A549 (cell line): ENCODE measurements around the gene RPGRIP1. TPM values are rescaled to one million over a fixed set of nuclear protein-coding genes. Genes with fewer than 3 reads are reported as not detected.

Source experiments
- ATAC-seq, 2 experiments: fragments of 200-7000 bp in 1 of 2; fragments of >200 bp in 1 of 2; cut with Nextera tagmentation in 1 of 2; cut with Tn5 transposase in 1 of 2; 3 replicates each; pipeline versions ENCODE4 v1.8.0 to v1.9.1; 2018 to 2020; ENCODE audit warnings: mild to moderate bottlenecking in 1 of 2, moderate library complexity in 1 of 2
- CTCF ChIA-PET: fragments of 300-600 bp; sonication (Branson Sonifier 250); formaldehyde crosslinking; extraction: SDS; loops from one replicate; lab custom pipeline; 2021; ENCODE audit warnings: antibody characterized with exemption, inconsistent platforms; lab: Yijun Ruan, JAX
- POLR2A ChIA-PET: fragments of 350-600 bp; formaldehyde crosslinking; extraction: SDS; loops from one replicate; lab custom pipeline; 2021; ENCODE audit warnings: antibody characterized with exemption, inconsistent platforms; lab: Yijun Ruan, JAX
- DNase-seq, 2 experiments: peaks; one replicate each; pipeline versions ENCODE4 v3.0.0 to v3.0.0-alpha.2; 2011 to 2016; ENCODE audit warnings: low read depth in 1 of 2, low spot score in 1 of 2
- FAIRE-seq: peaks from 2 replicates; lab custom pipeline; 2011; peaks lifted over from hg19 to GRCh38; lab: Jason Lieb, UNC
- H3K27ac ChIP-seq, 2 experiments: fragments of >200 bp; sonication (Bioruptor Twin); formaldehyde crosslinking; 3 replicates each; pipeline ENCODE4 v1.5.1; 2016 to 2017
- H3K4me1 ChIP-seq: fragments of >200 bp; sonication (Bioruptor Twin); formaldehyde crosslinking; 3 replicates; pipeline ENCODE4 v1.6.1; 2016
- H3K4me2 ChIP-seq: fragments of >200 bp; sonication (Bioruptor Twin); formaldehyde crosslinking; 3 replicates; pipeline ENCODE4 v1.6.1; 2016
- H3K4me3 ChIP-seq: fragments of >200 bp; sonication (Bioruptor Twin); formaldehyde crosslinking; 3 replicates; pipeline ENCODE4 v1.5.1; 2016
- H3K9me3 ChIP-seq: fragments of >200 bp; sonication (Bioruptor Twin); formaldehyde crosslinking; 3 replicates; pipeline ENCODE4 v1.6.1; 2016
- BHLHE40 ChIP-seq: IDR thresholded peaks from 2 replicates; pipeline ENCODE4 v1.6.1; 2012; ENCODE audit warnings: low read depth, low read length, inconsistent platforms
- CEBPB ChIP-seq, 2 experiments: fragments of >200 bp in 1 of 2; sonication (Bioruptor Twin) in 1 of 2; formaldehyde crosslinking in 1 of 2; IDR thresholded peaks; 2 replicates each; pipeline ENCODE4 v1.6.1; 2012 to 2016
- CHD2 ChIP-seq: fragments of 150-350 bp; IDR thresholded peaks from 2 replicates; pipeline ENCODE4 v1.6.1; 2014; ENCODE audit warnings: low read length; ENCODE audit not compliant: partially characterized antibody
- ELK1 ChIP-seq: fragments of 150-350 bp; IDR thresholded peaks from 2 replicates; pipeline ENCODE4 v1.6.1; 2014; ENCODE audit warnings: low read depth, mild to moderate bottlenecking, low read length
- HES2 ChIP-seq: fragments of >200 bp; sonication (Bioruptor Twin); formaldehyde crosslinking; IDR thresholded peaks from 2 replicates; pipeline ENCODE4 v1.6.1; 2016
- HEYL ChIP-seq: fragments of 250-450 bp; sonication (Bioruptor Pico); IDR thresholded peaks from 2 replicates; pipeline ENCODE4 v1.8.0; 2021; ENCODE audit warnings: mild to moderate bottlenecking, moderate library complexity
- HOXB5 ChIP-seq: fragments of 250-450 bp; sonication (Bioruptor Pico); IDR thresholded peaks from 2 replicates; pipeline ENCODE4 v1.5.0; 2020; ENCODE audit warnings: mild to moderate bottlenecking, moderate library complexity
- JUNB ChIP-seq: fragments of >200 bp; sonication (Bioruptor Twin); formaldehyde crosslinking; IDR thresholded peaks from 2 replicates; pipeline ENCODE4 v1.6.1; 2016
- MAFK ChIP-seq: fragments of 450-650 bp; IDR thresholded peaks from 2 replicates; pipeline ENCODE4 v1.6.1; 2014; ENCODE audit not compliant: partially characterized antibody
- MYC ChIP-seq: IDR thresholded peaks from 2 replicates; pipeline ENCODE4 v1.6.1; 2012; ENCODE audit warnings: mild to moderate bottlenecking, inconsistent platforms, low read length, improper control_type of control experiment, borderline replicate concordance
- NR3C1 ChIP-seq: fragments of >200 bp; sonication (Bioruptor Twin); formaldehyde crosslinking; IDR thresholded peaks from 3 replicates; pipeline ENCODE4 v1.6.1; 2017
- POLR2AphosphoS2 ChIP-seq: conservative IDR thresholded peaks from 2 replicates; pipeline ENCODE4 v1.6.1; 2012; ENCODE audit warnings: low read length, improper control_type of control experiment, inconsistent platforms
- RFX5 ChIP-seq: fragments of 450-650 bp; IDR thresholded peaks from 2 replicates; pipeline ENCODE4 v1.7.1; 2014; ENCODE audit warnings: antibody characterized with exemption, mild to moderate bottlenecking, moderate library complexity
- WGBS: methylation state at CpG from one replicate; pipeline ENCODE4 v1.1.6; 2017; ENCODE audit errors: missing lambda C conversion rate; 5-methylcytosine and 5-hydroxymethylcytosine counted together
- polyA plus RNA-seq, 4 experiments: library from polyadenylated mRNA; depleted of rRNA in 3 of 4; stranded (reverse); fragments of >200 nt; fragmentation: RNase III in 1 of 4; extraction: RNeasy Plus Mini Kit Qiagen cat#74134 plus additional on column Dnase treatment in 1 of 4; gene quantifications; 2 replicates in 3 of 4; 3 replicates in 1 of 4; pipeline ENCODE4 v1.2.3, GENCODE V29; 2011 to 2017

RPGRIP1 gene
- polyA plus RNA-seq, 2 of the 4 experiments (the other 2 are of a cell fraction): 0.26 to 1.5 TPM

GRCh38 chr14:21244544-21244943 is 35.3 kb upstream of the RPGRIP1 start:
- ChIA-PET POLR2A (interaction anchor here (1.4 kb wide), 1 partner anchor 11 kb away, joined by 3 read pairs; no protein-coding TSS in a partner anchor), CTCF (interaction anchor here (1.2 to 1.8 kb wide), 4 partner anchors 10 to 211 kb away, joined by 3 to 7 read pairs (median 4); partner anchors contain the start of gene CHD8)
- FAIRE-seq: no peak
- WGBS: 89% methylated on average over 7 of the region's 7 CpGs
- DNase-seq: no peak
- Histone ChIP-seq H3K27ac (no peak overlapping the region), H3K4me3 (no peak overlapping the region), H3K4me2 (no peak overlapping the region), H3K9me3 (no peaks in the 10 kb centered on the region), H3K4me1 (peaks cover 61% of the 10 kb centered on the region)
- TF ChIP-seq POLR2AphosphoS2: peak; percentile 65; the same call in 1 of the 2 replicates
- TF ChIP-seq HEYL (CRISPR knock-in tag): no peak
- peak; percentile 14; the same call in 1 of the 2 replicates for TF ChIP-seq HES2
- TF ChIP-seq CEBPB (IDR thresholded peaks at IDR 0.05): peak in 1 of 2 experiments; percentile 65; a peak in 2 of 4 replicates
- no peak for TF ChIP-seq RFX5
- ATAC-seq: peak in 1 of 2 experiments; percentile 37; a peak in 2 of 6 replicates

- no peak overlapping the region for H3K4me2 ChIP-seq
- no peak overlapping the region for H3K4me3 ChIP-seq
- ATAC-seq: no peak; a peak in 1 of 6 replicates
- no peak for TF ChIP-seq RFX5
- no peak for TF ChIP-seq MYC
- TF ChIP-seq ELK1: no peak
- no peak for TF ChIP-seq HES2
- no peak for TF ChIP-seq CHD2
- no peak for TF ChIP-seq BHLHE40
- TF ChIP-seq JUNB: no peak
- H3K4me1 ChIP-seq: peaks cover 54% of the 10 kb centered on the region
- CTCF ChIA-PET: interaction anchor here (0.6 to 1.0 kb wide), 3 partner anchors 9 to 12 kb away, joined by 3 read pairs; no protein-coding TSS in a partner anchor
- 80% methylated on average over 7 of the region's 7 CpGs for WGBS
- FAIRE-seq: no peak
- H3K27ac ChIP-seq: no peak overlapping the region
- POLR2A ChIA-PET: no interaction called here
- DNase-seq: no peak
- H3K9me3 ChIP-seq: no peaks in the 10 kb centered on the region
Measured at GRCh38 chr14:21245813-21246212, 34.1 kb upstream of the RPGRIP1 start.

GRCh38 chr14:21248338-21248737 is 31.5 kb upstream of the RPGRIP1 start:
- ChIA-PET CTCF (interaction anchor here (0.6 kb wide), 1 partner anchor 12 kb away, joined by 7 read pairs; no protein-coding TSS in a partner anchor), POLR2A (no interaction called here)
- Histone ChIP-seq H3K9me3 (no peaks in the 10 kb centered on the region), H3K4me3 (no peak overlapping the region), H3K27ac (no peak overlapping the region), H3K4me1 (peaks cover 36% of the 10 kb centered on the region), H3K4me2 (no peak overlapping the region)
- ATAC-seq (no peak), FAIRE-seq (no peak), DNase-seq (no peak)
- 91% methylated on average over 1 of the region's 1 CpG for WGBS
- no peak for TF ChIP-seq HOXB5

GRCh38 chr14:21248739-21249411 is 31.0 kb upstream of the RPGRIP1 start:
- Histone ChIP-seq H3K9me3 (no peaks in the 10 kb centered on the region), H3K4me2 (no peak overlapping the region), H3K27ac (no peak overlapping the region), H3K4me3 (no peak overlapping the region), H3K4me1 (peaks cover 36% of the 10 kb centered on the region)
- WGBS: 92% methylated on average over 8 of the region's 8 CpGs
- FAIRE-seq (no peak), DNase-seq (no peak), ATAC-seq (no peak)
- CTCF ChIA-PET: interaction anchor here (0.6 kb wide), 1 partner anchor 12 kb away, joined by 7 read pairs; no protein-coding TSS in a partner anchor
- POLR2A ChIA-PET: no interaction called here
- TF ChIP-seq MAFK (peak; percentile 47), NR3C1 (no peak)
- TF ChIP-seq, all 56 proteins: peak for 1
